NCI-H2227 (cell line): ENCODE measurements around the gene NT5C.
"Not testable (repeated sequence)": the region's sequence is repeated elsewhere in the genome, so short reads cannot be mapped to it uniquely, and the experiment has no call there.

Source experiments
- DNase-seq: peaks from one replicate; lab custom pipeline; 2025; ENCODE audit not compliant: unreplicated experiment; lab: John Stamatoyannopoulos, UW

The NT5C gene

DNA sequence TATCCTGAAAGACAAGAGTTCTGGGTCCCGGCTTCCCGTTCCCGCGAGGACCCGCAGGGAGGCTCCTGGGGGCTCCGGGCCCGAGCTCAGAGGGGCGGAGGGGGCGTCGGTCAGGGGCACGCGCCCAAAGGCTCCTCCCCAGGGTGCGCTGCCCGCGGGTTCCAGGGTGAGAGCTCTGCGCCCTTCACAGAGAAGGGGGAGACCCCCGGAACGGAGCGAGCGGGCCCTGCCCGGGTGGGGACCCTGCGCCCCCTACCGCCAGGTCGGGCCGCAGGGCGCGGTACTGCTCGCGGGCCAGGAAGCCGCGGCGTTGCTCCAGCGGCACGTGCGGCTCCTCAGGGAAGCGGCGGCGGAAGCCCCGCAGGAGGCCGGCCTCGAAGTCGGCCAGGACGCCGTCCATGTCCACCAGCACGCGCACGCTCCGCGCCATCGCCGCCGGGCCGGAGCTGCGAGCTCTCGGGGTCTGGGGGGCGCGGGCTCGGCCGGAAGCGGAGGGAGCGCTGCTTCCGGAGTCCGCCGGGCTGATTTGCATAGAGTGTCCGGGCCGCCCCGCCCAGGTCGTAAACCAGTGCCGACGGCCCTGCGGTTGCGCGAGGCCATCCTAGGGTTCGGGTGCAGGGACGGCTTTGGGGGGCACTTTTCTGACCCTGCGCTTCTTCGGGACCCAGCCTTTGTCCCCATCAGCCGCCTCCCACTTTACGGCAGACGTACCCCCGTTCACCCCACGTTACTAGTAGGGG is at the start of gene NT5C:
NT5C (minus strand) TSS at position 465 of the 740 bp plus-strand sequence; CDS start at position 430, 35 bp downstream.
- peak; percentile 93 for DNase-seq

DNA sequence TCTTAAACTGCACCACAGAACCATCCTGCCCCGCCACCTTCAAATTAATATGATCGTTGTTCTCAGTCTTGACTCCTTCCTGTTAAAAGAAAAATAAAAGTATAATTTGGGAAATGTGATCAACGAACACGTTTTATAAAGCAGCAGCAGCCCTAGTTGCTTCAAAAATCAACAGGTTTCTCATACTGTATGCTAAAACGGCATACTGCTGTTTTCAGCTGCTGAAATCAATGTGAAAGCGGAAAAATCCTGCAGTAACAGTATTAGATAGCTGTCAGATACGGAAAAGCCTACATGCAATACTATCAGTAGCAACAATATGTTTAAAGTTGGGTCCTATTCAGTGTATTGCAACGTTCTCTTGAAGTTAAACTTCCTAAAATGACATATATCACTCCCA is 49.6 kb upstream of the NT5C start:
- no peak for DNase-seq

DNA sequence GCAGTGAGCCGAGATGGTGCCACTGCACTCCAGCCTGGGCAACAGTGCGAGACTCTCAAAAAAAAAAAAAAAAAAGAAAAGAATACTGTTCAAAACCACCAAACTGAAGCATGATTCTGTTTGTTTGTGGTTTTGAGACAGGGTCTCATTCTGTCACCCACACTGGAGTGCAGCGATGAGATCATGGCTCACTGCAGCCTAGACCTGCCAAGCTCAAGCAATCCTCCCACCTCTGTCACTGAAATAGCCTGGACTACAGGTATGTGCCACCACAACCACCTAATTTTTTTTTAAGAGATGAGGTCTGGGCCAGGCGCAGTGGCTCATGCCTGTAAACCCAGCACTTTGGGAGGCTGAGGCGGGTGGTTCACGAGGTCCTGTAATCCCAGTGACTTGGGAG is 46.9 kb upstream of the NT5C start:
- no peak for DNase-seq

DNA sequence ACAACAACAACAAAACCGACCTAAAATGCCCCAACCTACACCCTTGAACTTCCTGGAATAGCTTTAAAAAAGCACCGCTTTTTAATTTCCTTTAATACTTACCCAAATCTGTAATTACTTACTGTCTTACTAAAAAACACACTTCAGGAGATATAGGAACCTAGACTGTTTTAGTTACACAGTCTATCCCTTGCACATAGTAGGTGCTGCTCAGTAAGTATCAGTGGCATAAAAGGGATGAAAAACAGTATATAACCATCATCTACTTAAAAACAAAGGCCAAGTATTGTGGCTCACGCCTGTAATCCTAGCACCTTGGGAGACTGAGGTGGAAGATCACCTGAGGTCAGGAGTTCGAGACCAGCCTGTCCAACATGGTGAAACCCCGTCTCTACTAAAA is 45.1 kb upstream of the NT5C start:
- no peak for DNase-seq

DNA sequence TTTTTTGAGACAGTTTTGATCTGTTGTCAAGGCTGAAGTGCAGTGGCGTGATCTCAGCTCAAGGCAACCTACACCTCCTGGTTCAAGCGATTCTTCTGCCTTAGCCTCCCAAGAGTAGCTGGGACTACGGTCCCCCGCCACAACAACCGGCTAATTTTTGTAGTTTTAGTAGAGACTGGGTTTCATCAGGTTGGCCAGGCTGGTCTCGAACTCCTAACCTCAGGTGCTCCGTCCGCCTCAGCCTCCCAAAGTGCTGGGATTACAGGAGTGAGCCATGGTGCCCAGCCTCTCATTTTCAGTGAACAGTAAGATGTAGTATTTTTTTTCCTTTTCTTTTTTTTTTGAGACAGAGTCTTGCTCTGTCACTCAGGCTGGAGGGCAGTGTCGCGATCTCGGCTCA is 43.5 kb upstream of the NT5C start:
- DNase-seq = no peak

DNA sequence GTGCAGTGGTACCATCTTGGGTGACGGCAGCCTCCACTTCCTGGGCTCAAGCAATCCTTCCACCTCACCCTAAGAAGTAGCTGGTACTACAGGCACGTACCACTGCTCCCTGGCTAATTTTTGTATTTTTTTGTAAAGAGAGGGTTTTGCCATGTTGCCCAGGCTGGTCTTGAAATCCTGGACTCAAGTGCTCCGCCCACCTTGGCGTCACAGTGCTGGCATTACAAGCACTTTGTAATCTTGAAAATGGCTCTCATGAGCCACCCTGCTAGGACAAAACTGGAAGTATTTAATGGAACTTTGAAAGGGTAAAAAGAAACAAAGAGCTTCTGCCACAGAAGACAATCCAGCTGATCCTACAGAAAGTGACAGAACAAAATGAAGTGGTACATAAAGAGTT is 42.0 kb upstream of the NT5C start:
- no peak for DNase-seq

DNA sequence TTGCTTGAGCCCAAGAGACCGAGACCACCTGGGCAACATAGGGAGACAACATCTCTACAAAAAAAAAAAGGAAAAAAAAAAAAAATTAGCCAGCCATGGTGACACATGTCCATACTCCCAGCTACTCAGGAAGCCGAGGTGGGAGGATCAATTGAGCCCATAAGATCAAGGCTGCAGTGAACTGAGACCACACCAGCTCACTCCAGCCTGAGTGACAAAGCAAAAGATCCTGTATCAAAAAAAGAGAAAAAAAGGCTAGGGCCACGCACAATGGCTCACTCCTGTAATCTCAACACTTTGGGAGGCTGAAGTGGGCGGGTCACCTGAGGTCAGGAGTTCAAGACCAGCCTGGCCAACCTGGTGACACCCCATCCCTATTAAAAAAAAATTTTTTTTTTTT is 37.5 kb upstream of the NT5C start:
- DNase-seq = no peak

DNA sequence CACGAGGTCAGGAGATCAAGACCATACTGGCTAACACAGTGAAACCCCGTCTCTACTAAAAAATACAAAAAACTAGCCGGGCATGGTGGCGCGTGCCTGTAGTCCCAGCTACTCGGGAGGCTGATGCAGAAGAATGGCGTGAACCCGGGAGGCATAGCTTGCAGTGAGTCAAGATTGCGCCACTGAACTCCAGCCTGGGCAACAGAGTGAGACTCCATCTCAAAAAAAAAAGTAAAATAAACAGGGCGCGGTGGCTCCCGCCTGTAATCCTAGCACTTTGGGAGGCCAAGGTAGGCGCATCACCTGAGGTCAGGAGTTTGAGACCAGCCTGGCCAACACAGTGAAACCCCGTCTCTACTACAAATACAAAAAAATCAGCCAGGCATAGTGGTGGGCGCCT is 33.1 kb upstream of the NT5C start:
- not testable (repeated sequence) for DNase-seq

DNA sequence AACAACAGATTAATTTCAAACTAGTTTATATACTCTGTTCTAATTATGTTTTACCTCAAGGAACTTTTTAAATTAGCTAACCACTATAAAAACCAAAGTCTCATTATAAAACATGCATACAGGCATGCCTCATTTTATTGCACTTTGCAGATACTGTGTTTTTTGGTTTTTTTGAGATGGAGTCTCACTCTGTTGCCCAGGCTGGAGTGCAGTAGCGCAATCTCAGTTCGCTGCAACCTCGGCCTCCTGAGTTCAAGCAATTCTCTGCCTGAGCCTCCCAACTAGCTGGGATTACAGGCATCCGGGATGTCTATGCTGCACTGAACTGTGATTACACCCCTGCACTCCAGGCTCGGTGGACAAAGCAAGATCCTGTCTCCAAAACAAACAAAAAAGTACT is 31.5 kb upstream of the NT5C start:
- no peak for DNase-seq

DNA sequence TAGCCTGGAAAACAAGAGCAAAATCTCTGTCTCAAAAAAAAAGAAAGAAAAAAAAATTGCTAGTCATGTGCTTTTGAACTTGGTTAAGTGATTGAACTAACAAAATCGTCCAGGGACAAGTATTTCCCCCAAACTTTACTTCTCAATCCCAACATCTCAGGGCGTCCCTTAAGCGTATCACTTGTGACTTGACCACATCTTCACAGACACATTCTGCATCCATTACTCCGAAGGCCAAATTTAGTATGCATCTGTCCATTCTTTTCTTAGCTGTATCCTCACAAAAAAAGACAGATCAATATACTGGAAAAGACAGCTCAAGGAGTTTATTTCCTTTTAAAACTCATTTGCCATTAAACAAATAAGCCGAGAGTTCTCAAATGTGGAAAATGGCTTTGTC is 28.7 kb upstream of the NT5C start:
- no peak for DNase-seq

DNA sequence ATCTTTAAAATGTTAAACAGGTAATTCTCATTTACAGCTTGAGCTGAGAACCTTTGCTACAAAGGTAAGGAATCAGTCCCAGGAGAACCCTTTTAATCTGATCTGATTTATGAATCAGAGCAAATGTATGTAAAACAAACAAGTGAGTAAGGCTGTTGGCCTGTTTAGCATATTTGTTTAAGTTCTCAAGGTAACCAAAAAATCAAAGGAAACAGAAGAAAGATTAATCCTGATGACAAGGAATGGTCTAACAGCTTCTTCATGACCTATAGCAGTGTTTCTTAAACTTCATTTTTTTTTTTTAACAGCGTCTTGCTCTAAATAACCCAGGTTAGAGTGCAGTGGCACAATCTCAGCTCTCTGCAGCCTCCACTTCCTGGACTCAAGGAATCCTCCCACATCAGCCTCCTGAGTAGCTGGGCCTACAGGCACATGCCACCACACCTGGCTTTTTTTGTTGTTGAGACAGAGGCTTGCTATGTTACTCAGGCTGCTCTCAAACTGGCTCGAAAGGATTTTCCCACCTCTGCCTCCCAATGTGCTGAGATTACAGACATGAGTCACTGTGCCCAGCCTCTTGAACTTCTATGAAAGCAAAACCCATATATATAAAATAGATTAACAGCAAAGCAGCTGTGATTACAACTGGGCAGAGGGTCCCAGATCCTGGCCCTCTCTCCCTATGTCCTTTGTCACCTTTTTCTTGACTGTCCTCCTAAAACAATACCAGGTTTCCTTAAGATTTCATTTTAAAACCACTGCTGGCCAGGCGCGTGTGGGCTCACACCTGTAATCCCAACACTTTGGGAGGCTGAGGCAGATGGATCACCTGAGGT is 27.9 kb upstream of the NT5C start:
- no peak for DNase-seq

DNA sequence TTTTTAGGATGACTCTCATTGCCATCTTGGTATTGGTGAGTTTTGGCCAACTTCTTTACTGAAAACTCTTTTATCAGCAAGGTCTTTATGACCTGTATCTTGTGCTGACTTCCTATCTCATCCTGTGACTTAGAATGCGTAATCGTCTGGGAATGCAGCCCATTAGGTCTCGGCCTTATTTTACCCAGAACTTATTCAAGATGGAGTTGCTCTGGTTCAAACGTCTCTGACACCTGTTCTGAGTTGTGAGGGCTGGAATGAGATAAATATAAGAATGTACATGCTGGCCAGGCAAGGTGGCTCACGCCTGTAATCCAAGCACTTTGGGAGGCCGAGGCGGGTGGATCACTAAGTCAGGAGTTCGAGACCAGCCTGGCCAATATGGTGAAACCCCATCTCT is 26.9 kb upstream of the NT5C start:
- not testable (repeated sequence) for DNase-seq

DNA sequence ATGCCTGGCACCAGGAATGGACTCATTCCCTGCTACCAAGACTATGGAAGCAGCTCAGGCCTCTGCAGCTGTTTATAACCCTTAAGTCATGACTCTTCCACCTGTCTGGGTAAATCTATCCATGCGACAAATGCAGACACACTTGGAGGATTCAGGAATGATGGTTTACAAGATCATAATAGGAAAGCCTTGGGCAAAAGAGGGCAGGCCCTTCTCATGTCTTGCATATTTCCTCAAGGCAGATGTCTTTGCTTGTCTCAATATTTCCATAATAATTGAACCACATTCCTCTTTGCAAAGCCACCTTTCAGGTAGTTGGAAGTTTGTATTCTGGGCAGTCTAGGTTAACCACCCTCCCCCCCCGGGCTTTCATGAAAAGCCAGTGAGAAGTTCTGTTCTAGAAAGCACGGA is 23.7 kb upstream of the NT5C start:
- DNase-seq = no peak

DNA sequence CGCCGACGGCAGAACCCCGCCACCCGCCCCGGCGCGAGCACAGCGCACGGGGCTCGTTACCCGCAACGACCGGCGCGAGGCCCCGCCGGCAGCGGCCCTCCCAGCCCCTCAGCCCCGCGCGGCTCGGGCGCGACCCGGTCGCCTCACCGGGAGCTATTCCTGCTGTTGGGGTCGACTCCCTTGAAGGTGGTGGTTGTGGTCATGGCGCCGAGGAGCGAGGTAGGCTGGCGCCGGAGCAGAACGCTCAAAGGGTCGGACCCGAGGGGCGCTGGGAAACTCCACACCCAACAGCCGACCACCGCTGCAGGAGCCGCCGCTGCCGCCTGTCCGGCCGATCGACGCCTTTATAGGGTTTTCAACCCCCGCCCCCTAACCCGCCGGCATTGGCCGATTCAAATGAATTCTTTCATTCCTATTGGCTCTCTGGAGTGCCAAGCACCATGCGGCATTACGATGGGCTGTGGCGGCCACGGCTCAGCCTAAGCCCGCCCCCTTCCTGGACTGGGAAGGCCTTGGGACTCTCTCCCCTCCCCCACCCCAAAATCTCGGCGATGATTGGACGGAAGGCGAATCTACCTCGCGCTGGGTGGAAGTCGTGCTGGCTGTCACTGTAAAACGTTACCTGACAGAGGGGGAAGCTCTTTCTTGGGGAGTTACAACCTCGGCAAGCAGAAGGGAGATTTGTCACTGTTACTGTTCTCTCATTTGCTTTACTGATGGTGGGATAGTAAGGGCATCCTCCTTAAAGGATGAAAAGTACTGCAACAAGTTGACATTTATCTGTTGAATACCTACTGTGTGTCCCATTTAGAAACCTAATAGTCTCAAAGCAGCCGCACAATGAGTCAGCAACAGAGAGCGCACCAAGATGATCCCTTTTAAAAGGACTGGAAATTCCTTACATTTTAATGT is 22.9 kb upstream of the NT5C start, which contains the start of gene JPT1:
JPT1 (minus strand) TSS at position 318 of the 912 bp plus-strand sequence; CDS start at position 203, 115 bp downstream.
- peak; percentile 99 for DNase-seq

DNA sequence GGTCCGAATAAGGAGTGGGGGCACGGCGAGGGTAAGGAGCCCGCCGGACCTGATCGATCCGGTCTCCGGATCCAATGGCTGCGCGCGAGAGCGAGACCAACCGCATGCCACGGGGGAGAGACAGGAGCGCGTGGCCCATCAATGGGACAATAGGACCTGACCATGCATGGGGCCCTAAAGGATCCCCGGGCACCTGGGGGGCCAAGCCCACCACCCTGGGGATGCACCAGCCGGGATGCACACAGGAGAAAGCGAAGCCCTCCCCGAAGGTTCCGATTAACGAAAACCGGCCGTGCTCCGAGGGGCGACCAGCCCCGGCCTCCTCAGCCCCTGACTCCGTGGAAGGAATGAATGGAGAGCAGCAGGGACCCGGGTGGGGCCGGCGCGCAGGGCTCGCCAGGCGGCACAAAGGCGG is 22.2 kb upstream of the NT5C start:
- peak; percentile 58 for DNase-seq

DNA sequence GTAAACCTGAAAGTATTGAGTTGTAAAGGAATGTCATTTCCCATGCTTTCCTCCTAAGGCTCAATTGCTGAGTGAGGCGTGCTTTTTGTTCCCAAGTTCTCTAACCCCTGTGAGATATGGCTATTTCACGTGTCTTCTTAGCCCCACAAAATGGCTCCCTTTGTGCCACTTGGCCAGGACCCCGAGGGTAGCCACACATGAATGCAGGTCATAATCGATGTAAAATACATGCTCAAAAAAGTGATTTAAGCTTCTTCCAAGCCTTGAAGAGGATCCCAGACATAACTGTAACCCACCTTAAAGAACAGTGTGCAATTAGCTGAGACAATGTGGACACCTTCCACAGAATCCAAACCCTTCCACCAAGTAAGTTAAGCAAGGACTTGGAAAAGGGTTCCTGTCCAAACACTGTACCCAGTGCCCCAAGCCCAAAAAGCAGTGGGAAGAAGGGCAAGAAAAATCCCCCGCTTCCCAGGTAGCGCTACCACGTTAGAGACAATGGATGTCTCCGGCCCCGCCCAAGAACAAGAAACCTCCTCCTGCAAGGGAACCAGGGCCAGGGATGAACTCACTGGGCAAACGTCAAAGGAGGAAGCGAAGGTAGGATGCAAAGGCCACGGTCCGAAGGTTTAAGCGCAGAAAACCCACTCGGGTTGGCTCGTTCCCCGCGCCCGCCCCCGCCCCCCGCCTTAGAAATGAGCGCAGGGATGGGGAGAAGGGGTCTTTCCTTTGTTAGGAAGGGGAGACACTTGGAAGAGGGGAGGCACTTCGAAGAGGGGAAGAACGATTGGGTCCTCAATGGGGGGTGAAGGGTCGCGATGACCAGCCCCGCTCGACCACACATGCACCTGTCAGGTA is 21.6 kb upstream of the NT5C start:
- peak; percentile 60 for DNase-seq

DNA sequence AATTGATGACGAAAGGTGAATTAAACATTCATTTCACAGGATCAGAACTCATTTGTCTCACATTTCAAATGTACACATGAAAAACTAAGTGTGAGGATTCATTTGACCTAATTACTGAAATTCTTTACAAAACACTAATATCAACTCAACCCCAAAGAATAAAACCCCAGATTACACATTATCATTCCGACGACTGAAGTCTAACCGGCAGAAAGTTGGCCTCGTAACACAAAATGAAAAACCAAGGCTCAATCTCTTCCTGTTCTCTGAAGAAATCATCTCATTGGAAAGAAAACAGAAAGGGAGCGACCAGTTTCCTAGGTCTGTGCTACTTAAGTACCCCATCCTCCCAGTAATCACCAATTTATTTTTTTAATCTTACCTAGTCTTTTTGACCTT is 21.0 kb upstream of the NT5C start:
- DNase-seq = no peak

DNA sequence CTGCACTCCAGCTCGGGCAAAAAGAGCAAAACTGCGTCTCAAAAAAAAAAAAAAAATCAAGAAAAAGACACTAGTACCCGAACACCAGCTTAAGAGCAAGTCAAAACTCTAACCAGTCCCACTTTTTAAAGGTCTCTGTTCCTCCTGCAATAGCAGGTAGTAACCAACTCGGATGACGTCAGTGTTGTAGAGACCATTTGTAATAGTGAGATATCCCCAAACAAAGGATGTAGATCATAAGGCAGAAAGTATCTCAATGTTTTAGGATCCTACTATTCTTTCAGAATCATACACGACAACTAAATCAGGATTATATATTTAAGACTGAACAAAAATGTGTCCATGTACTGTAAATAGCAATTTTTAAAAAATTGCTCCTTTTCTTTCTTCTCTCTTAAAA is 20.4 kb upstream of the NT5C start:
- DNase-seq = peak; percentile 57

DNA sequence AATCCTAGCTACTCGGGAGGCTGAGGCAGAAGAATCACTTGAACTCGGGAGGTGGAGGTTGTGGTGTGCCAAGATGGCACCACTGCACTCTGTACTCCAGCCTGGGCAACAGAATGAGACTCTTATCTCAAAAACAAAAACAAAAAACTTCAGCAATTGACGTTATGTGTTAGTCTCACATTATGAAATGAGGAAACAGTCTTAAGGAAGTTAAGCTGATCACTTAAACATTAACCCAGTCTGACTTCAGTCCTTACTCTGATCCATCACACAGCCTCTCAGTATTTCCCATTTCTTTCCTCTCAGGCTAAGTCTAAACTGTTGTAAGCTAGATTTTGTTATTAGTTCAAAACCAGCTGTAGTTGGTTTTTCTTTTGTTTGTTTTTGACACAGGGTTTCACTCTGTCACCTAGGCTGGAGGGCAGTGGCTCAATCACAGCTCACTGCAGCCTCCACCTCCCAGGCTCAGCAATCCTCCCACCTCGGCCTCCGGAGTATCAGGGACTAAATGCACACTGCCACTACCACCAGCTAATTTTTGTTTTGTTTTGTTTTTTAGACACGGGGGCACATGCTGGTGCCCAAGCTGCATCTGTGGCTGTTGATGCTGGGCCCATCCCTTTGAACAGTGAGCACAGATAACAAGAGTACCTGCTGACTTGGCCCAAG is 16.5 kb upstream of the NT5C start:
- no peak for DNase-seq

DNA sequence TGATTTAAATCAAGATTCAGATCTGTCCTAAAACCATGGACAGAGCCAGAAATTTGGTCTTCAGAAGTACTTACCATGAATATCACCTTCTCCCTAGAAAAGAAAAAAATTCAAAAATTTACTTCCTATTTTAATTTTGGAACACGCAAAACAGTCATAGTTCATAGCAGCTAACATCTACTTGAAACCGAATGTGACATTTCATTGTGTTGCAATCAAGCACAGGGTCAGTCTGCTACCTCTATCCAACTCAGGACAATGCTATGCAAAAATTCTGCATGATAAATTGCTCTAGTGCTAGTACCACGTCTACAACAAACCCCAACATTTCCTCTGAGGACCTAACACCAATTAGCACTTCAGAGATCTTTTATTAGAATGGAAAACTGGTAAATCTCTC is 15.1 kb upstream of the NT5C start:
- DNase-seq = no peak
